Measurements from ENCODE around the gene FADS1.

GRCh38 chr11:61841636-61842527, 25.1 kb upstream of the FADS1 start:
- TF ChIP-seq CTCF (IDR thresholded peaks at IDR 0.05 in 4 of 5, conservative IDR thresholded peaks at IDR 0.05 in 1 of 5) (no peak), POLR2A (IDR thresholded peaks at IDR 0.05) (no peak)

Measured in gastrocnemius medialis (tissue), 4 donors.